Psoas muscle (tissue), 8 donors: Measurements from ENCODE around the gene DISC1. TPM values are rescaled to one million over a fixed set of nuclear protein-coding genes. Genes with fewer than 3 reads are reported as not detected.
A peak's percentile ranks its signal among the peaks of the same experiment; 100 is the strongest.
"Not testable (repeated sequence)": the region's sequence is repeated elsewhere in the genome, so short reads cannot be mapped to it uniquely, and the experiment has no call there.

Source experiments
- ATAC-seq, 4 donors: fragments of 200-7000 bp; cut with Tn5 transposase; one replicate each; pipeline ENCODE4 v1.9.1; 2020; ENCODE audit warnings: moderate library complexity in 3 of 4, mild to moderate bottlenecking in 2 of 4
- DNase-seq, 2 donors: peaks; one replicate each; pipeline ENCODE4 v3.0.0-alpha.2; 2020
- H3K27ac ChIP-seq: fragments of 200-600 bp; one replicate; pipeline ENCODE4 v1.8.0; 2022
- H3K27me3 ChIP-seq, 3 donors: fragments of 200-600 bp in 1 of 3; one replicate each; pipeline versions ENCODE4 v1.6.1 to v1.8.0; 2013 to 2022; ENCODE audit warnings: low read length in 2 of 3, mild to moderate bottlenecking in 2 of 3, moderate library complexity in 1 of 3; ENCODE audit not compliant: insufficient read depth in 3 of 3
- H3K36me3 ChIP-seq, 2 donors: fragments of 200-600 bp in 1 of 2; one replicate each; pipeline versions ENCODE4 v1.6.1 to v1.8.0; 2013 to 2022; ENCODE audit warnings: low read depth in 1 of 2, mild to moderate bottlenecking in 1 of 2, moderate library complexity in 1 of 2; ENCODE audit not compliant: insufficient read depth in 1 of 2
- H3K4me1 ChIP-seq: fragments of 200-600 bp; one replicate; pipeline ENCODE4 v1.8.0; 2022
- H3K4me3 ChIP-seq: fragments of 200-600 bp; one replicate; pipeline ENCODE4 v1.8.0; 2022; ENCODE audit warnings: mild to moderate bottlenecking
- H3K9me3 ChIP-seq: fragments of 200-600 bp; one replicate; pipeline ENCODE4 v1.8.0; 2022
- CTCF ChIP-seq: fragments of 200-600 bp; IDR thresholded peaks from one replicate; pipeline ENCODE4 v1.8.0; 2022; ENCODE audit warnings: antibody characterized with exemption
- WGBS, 3 donors: extraction: QIAGEN DNeasy Blood & Tissue Kit; methylation state at CpG; one replicate each; pipeline versions ENCODE4 v1.1.6 to v1.1.7; 2013; 5-methylcytosine and 5-hydroxymethylcytosine counted together
- intact Hi-C, 2 donors: fragments of 100-400 bp; cut with DNase I; formaldehyde crosslinking; loops; one replicate each; pipeline versions ENCODE4 v1.11.0 to v1.14.2; 2022
- polyA plus RNA-seq, 3 donors: library from polyadenylated mRNA; stranded (reverse); fragments of 200-250 nt; gene quantifications; one replicate each; pipeline ENCODE4 v1.2.3, GENCODE V29; 2013
- total RNA-seq, 4 donors: library from RNA; stranded (reverse); fragmentation: NEBNext Ultra II Directional in 2 of 4; extraction: Animal tissue kit (Norgen Biotek cat#: 25700) in 2 of 4; gene quantifications; one replicate each; pipeline versions ENCODE4 v1.2.1 to v1.2.4, GENCODE V29; 2021 to 2023
- donor health status: healthy with polysubstance abuse.
- donor health status: DM: no; HTN: no; CAD: no; lungs with moderate emphysema.
- donor health status: Bipolar disorder and iron deficiency.
- donor health status: healthy.
- donor health status: DM: yes; HTN: yes; CAD: no.
- donor health status: DM: no; HTN: no; CAD: no.
- donor health status: DM: no; HTN: no; CAD: no.
- donor health status: DM: yes; HTN: yes; CAD: no.

DISC1 gene
- total and polyA plus RNA-seq, 7 donors, result 0.35 to 2.8 (median 1.6) TPM

DNA sequence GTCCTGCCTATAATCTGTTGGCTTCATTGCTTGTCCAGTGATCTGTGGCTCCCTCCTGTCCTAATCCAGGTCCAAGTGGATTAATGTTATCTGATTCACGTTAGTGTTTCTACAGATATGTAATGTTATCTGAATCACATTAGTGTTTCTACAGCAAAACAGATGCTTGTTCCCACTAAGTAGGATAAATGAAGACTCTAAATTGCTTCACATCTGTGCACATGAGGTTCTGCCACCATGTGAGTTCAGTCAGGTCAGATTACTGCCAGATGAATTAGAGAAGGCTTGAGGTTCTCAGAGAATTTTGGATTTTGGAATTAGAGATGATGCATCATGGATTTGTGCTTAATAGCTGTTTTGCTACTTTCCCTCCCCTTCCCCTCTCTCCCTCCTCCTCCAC lies 13.2 kb downstream of the DISC1 start:
- WGBS, 3 donors, result 21 to 29% (median 25%) methylated on average over 1 of the region's 1 CpG
- Histone ChIP-seq H3K4me3 (no peak overlapping the region), H3K4me1 (peaks cover 13% of the 10 kb centered on the region), H3K36me3 (no peaks in the 10 kb centered on the region), H3K9me3 (no peaks in the 10 kb centered on the region), H3K27ac (no peak overlapping the region), H3K27me3 (no peaks in the 10 kb centered on the region)
- TF ChIP-seq CTCF, result no peak
- ATAC-seq (no peak), DNase-seq (no peak)
- intact Hi-C loops, result loop anchor here in 1 of 2 donors (10.0 kb wide), 1 partner anchor 155 kb away; no protein-coding TSS in a partner anchor

GRCh38 chr1:231641444-231641843 lies 14.9 kb downstream of the DISC1 start:
- H3K4me3 ChIP-seq, H3K27ac ChIP-seq, DNase-seq, H3K9me3 ChIP-seq, H3K36me3 ChIP-seq, ATAC-seq, H3K27me3 ChIP-seq, intact Hi-C loops: not testable (repeated sequence)
- WGBS, 3 donors, result 94 to 97% (median 94%) methylated on average over 9 of the region's 9 CpGs
- H3K4me1 ChIP-seq, result peaks cover 13% of the 10 kb centered on the region

- intact Hi-C loops, result not testable (repeated sequence)
These were observed 15.5 kb downstream of the DISC1 start for GRCh38 chr1:231642061-231642460.

DNA sequence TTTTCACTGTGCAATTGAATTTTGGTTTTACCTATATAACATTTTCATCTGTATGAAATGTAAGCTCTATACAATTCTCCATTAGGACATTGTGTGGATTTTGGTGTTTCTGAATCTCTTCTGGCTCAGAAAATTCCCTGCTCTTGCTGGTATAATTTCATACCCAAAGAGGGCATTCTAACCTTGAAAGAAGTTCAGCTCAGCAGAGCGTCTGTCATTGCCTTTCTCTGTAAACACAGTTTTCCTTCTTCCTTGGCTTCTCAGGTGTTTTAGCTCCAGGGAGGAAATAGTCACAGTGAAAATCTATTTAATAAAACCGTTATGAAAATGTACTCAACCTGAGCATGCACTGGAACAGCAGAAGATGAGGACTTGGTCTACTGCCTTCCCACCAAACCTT lies 16.0 kb downstream of the DISC1 start:
- WGBS, 3 donors, result 43 to 55% (median 46%) methylated on average over 2 of the region's 2 CpGs
- H3K27me3 ChIP-seq, result no peaks in the 10 kb centered on the region
- H3K36me3 ChIP-seq, result no peaks in the 10 kb centered on the region
- TF ChIP-seq CTCF, result no peak
- H3K27ac ChIP-seq, result peak overlapping the region; percentile 25
- peaks cover 13% of the 10 kb centered on the region for H3K4me1 ChIP-seq
- H3K4me3 ChIP-seq, result no peak overlapping the region
- intact Hi-C loops, result no loop called here
- ATAC-seq (peak in 1 of 4 donors; percentile 7), DNase-seq (no peak)
- no peaks in the 10 kb centered on the region for H3K9me3 ChIP-seq

More at GRCh38 chr1:231642061-231642460, 15.5 kb downstream of the DISC1 start:
- DNase-seq, H3K9me3 ChIP-seq, H3K4me3 ChIP-seq, ATAC-seq, H3K36me3 ChIP-seq, H3K27ac ChIP-seq, H3K27me3 ChIP-seq: not testable (repeated sequence)
- WGBS, 3 donors, result 96 to 99% (median 97%) methylated on average over 31 to 36 of the region's 36 CpGs
- peaks cover 13% of the 10 kb centered on the region for H3K4me1 ChIP-seq

DNA sequence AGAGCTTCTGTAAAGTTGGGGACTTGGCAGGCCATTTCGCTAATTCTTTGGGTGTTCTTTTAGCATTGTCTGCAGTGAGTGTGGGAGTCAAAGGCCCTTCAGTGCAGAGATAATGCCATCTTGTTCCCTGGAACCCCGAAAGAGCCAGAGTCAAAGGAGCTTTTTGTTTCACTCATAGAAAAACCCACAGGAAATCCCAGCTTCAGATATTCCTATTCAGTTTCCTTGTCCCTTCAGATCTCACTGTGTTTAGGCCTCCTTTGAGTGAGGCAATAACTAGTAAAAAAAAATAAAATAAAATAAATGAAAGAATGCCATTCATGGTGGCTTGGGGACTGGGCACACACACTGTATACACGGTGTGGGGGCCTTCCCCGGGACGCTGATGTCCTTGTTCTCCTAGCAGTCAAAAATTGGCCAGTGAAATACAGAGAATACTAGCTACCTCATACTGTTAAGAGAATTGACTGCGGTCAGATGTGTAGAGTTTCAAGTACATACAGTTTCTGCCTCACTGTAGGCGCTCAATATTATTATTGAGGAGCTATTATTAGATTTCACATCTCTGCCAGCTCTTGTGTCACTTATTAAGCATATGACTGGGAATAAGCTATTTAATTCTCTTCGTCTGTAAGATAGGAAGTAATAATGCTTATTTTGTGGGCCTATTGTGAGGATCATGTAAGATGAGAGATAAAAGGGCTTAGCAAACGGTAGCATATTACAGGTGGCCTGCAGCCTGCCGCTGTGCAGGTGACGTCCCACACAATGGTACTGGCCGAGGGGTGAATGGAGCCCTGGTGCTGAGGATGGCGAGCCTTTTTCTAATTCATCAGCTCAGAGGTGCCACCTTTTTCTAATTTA lies 16.7 kb downstream of the DISC1 start:
- DNase-seq (no peak), ATAC-seq (peak; percentile 70 to 92 (median 78))
- Histone ChIP-seq H3K4me1 (peaks cover 13% of the 10 kb centered on the region), H3K27me3 (no peaks in the 10 kb centered on the region), H3K4me3 (no peak overlapping the region), H3K9me3 (no peaks in the 10 kb centered on the region), H3K27ac (peak overlapping the region; percentile 25), H3K36me3 (no peaks in the 10 kb centered on the region)
- 57 to 64% (median 60%) methylated on average over 13 of the region's 13 CpGs for WGBS, 3 donors
- intact Hi-C loops, result no loop called here
- TF ChIP-seq CTCF, result no peak
